B cell (primary cell): ENCODE data around the gene RABEPK. TPM values are rescaled to one million over a fixed set of nuclear protein-coding genes. Genes with fewer than 3 reads are reported as not detected.
A peak's percentile ranks its signal among the peaks of the same experiment; 100 is the strongest.

Experiments used
- ATAC-seq: fragments of 200-7000 bp; cut with Tn5 transposase; one replicate; pipeline ENCODE4 v1.10.0; 2021; ENCODE audit warnings: low read depth, mild to moderate bottlenecking, moderate number of reproducible peaks, moderate library complexity
- CTCF ChIA-PET: fragments of 350-600 bp; sonication (Branson Sonifier 250); formaldehyde crosslinking; loops from one replicate; lab custom pipeline; 2021; ENCODE audit warnings: antibody characterized with exemption, inconsistent platforms; lab: Charles Lee
- POLR2A ChIA-PET: fragments of 350-600 bp; sonication (Branson Sonifier 250); formaldehyde crosslinking; loops from one replicate; lab custom pipeline; 2021; ENCODE audit warnings: antibody characterized with exemption; lab: Charles Lee
- DNase-seq: peaks from one replicate; pipeline ENCODE4 v3.0.0; 2013
- H2AFZ ChIP-seq: 2 replicates; pipeline ENCODE4 v1.6.1; 2012; ENCODE audit warnings: mild to moderate bottlenecking, low read depth, low read length; ENCODE audit not compliant: insufficient read depth, poor library complexity, severe bottlenecking
- H3K27ac ChIP-seq, 2 donors: 1 replicate in 1 of 2; 2 replicates in 1 of 2; pipeline ENCODE4 v1.5.1; 2012 to 2013; ENCODE audit warnings: low read length in 2 of 2, mild to moderate bottlenecking in 2 of 2, moderate library complexity in 1 of 2
- H3K27me3 ChIP-seq, 4 experiments: fragments of 200-600 bp in 1 of 4; sonication (generic) in 1 of 4; replicated peaks in 1 of 4; 1 replicate in 2 of 4; 2 replicates in 2 of 4; pipeline versions ENCODE4 v1.6.1 to v1.7.0; 2013 to 2016; ENCODE audit warnings: low read length in 3 of 4, mild to moderate bottlenecking in 2 of 4, mixed read lengths in 1 of 4, moderate library complexity in 1 of 4; ENCODE audit not compliant: insufficient read depth in 4 of 4, control insufficient read depth in 3 of 4; ENCODE audit errors: control extremely low read depth in 1 of 4
- H3K36me3 ChIP-seq, 2 experiments: replicated peaks in 1 of 2; 1 replicate in 1 of 2; 2 replicates in 1 of 2; pipeline versions ENCODE4 v1.6.1 to v1.7.1; 2013; ENCODE audit warnings: low read length in 1 of 2; ENCODE audit not compliant: insufficient read depth in 2 of 2, control insufficient read depth in 1 of 2; ENCODE audit errors: control extremely low read depth in 1 of 2, extremely low read depth in 1 of 2
- H3K4me1 ChIP-seq, 2 donors: fragments of 200-600 bp in 1 of 2; sonication (generic) in 1 of 2; 1 replicate in 1 of 2; 2 replicates in 1 of 2; pipeline versions ENCODE4 v1.5.1 to v1.6.1; 2013 to 2017; ENCODE audit warnings: low read length in 2 of 2; ENCODE audit not compliant: control insufficient read depth in 2 of 2, insufficient read depth in 2 of 2
- H3K4me2 ChIP-seq: replicated peaks from 2 replicates; pipeline ENCODE3; 2012; ENCODE audit warnings: mild to moderate bottlenecking, low read depth, low read length; ENCODE audit not compliant: poor library complexity, severe bottlenecking
- H3K4me3 ChIP-seq, 5 experiments: fragments of 200-600 bp in 1 of 5; sonication (generic) in 1 of 5; 1 replicate in 3 of 5; 2 replicates in 2 of 5; pipeline versions ENCODE4 v1.5.1 to v1.7.0; 2011 to 2016; ENCODE audit warnings: low read length in 4 of 5, mild to moderate bottlenecking in 4 of 5, low read depth in 2 of 5, control low read depth in 1 of 5, moderate library complexity in 1 of 5; ENCODE audit not compliant: insufficient read depth in 1 of 5; ENCODE audit errors: control extremely low read depth in 1 of 5, extremely low read depth in 1 of 5
- H3K79me2 ChIP-seq: fragments of 200-600 bp; sonication (generic); one replicate; pipeline ENCODE4 v1.6.0; 2016; ENCODE audit warnings: low read length; ENCODE audit not compliant: control insufficient read depth, insufficient read depth
- H3K9ac ChIP-seq: fragments of 200-600 bp; sonication (generic); 2 replicates; pipeline ENCODE4 v1.6.1; 2017; ENCODE audit warnings: mild to moderate bottlenecking, low read length, moderate library complexity
- H3K9me3 ChIP-seq, 3 donors: one replicate each; pipeline versions ENCODE4 v1.6.1 to v1.7.1; 2013; ENCODE audit warnings: low read length in 2 of 3; ENCODE audit not compliant: control insufficient read depth in 2 of 3, insufficient read depth in 1 of 3; ENCODE audit errors: control extremely low read depth in 1 of 3
- H4K20me1 ChIP-seq: 2 replicates; pipeline ENCODE4 v1.6.0; 2012; ENCODE audit warnings: mild to moderate bottlenecking, low read length; ENCODE audit not compliant: insufficient read depth, control insufficient read depth, poor library complexity, severe bottlenecking
- H3K27ac Mint-ChIP-seq: one replicate; pipeline ENCODE4 v1.8.0; 2021; ENCODE audit warnings: mixed read lengths
- H3K27me3 Mint-ChIP-seq: one replicate; pipeline ENCODE4 v1.8.0; 2021; ENCODE audit warnings: mixed read lengths
- H3K4me1 Mint-ChIP-seq: one replicate; pipeline ENCODE4 v1.8.0; 2021; ENCODE audit warnings: mixed read lengths
- H3K4me3 Mint-ChIP-seq: one replicate; pipeline ENCODE4 v1.8.0; 2021; ENCODE audit warnings: mixed read lengths
- H3K9me3 Mint-ChIP-seq: one replicate; pipeline ENCODE4 v1.8.0; 2022; ENCODE audit warnings: mixed read lengths; ENCODE audit not compliant: insufficient read depth
- EZH2 ChIP-seq: IDR thresholded peaks from 2 replicates; pipeline ENCODE4 v1.6.1; 2012; ENCODE audit warnings: borderline replicate concordance, low read depth, mild to moderate bottlenecking, moderate library complexity, low read length; ENCODE audit not compliant: insufficient read depth, poor library complexity, severe bottlenecking
- intact Hi-C: fragments of 100-400 bp; cut with micrococcal nuclease; formaldehyde crosslinking; loops from one replicate; pipeline ENCODE4 v1.10.0; 2022
- polyA plus RNA-seq: library from polyadenylated mRNA; depleted of rRNA; stranded (reverse); fragments of >200 nt; gene quantifications from 2 replicates; pipeline ENCODE4 v1.2.3, GENCODE V29; 2012
- total RNA-seq, 2 donors: library from RNA; stranded (reverse); fragments of 120-200 nt in 1 of 2; gene quantifications; 1 replicate in 1 of 2; 2 replicates in 1 of 2; pipeline versions ENCODE4 v1.2.3 to v1.2.4, GENCODE V29; 2013 to 2022
- TF ChIP-seq, protein P1 (sequence below): fragments of 200-600 bp; IDR thresholded peaks from one replicate; pipeline ENCODE4 v1.8.0; 2022; ENCODE audit warnings: antibody characterized with exemption, mild to moderate bottlenecking

The RABEPK gene
- total and polyA plus RNA-seq, 2 donors (not counting 1 experiment from before 2014, with no cell fraction given), result 9.0 to 12.2 TPM

DNA sequence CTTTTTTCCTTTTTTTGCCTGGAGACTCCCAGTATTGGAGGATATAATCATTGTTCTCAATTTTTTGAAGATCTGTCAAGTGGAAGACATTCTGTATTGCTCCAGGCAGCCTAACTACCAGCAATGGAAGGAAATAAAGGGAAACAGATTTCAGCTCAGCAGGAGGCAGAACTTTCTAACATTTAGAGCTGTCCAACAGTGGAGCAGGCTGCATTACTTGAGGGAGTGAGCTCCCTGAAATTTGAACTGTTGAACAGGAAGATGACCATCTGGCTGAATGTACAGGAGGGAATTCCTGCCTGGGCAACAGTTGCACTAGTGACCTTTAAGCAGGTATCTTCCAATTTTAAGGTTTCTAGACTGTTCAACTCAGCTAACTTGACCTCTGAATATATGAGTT is 60.2 kb downstream of the RABEPK start:
- Histone ChIP-seq H2AFZ (no peak overlapping the region), H3K4me3 (peak overlapping the region in 1 of 5 experiments; percentile 99), H3K27ac (peak overlapping the region; percentile 96 to 100), H3K9ac (peak overlapping the region; percentile 99), H3K4me1 (peaks cover 20 to 27% of the 10 kb centered on the region in 2 donors), H3K4me2 (peak overlapping the region; percentile 93), H3K27me3 (no peaks in the 10 kb centered on the region), H4K20me1 (peaks cover 20% of the 10 kb centered on the region), H3K36me3 (peaks cover 0 to 3% of the 10 kb centered on the region in 2 experiments), H3K79me2 (peaks cover 39% of the 10 kb centered on the region), H3K9me3 (peaks cover 0 to 18% (median 7%) of the 10 kb centered on the region in 3 donors)
- Mint-ChIP-seq H3K27ac (peak overlapping the region; percentile 100), H3K27me3 (no peaks in the 10 kb centered on the region), H3K9me3 (no peaks in the 10 kb centered on the region), H3K4me1 (peaks cover 40% of the 10 kb centered on the region), H3K4me3 (peak overlapping the region; percentile 99)
- TF ChIP-seq, protein P1, sequence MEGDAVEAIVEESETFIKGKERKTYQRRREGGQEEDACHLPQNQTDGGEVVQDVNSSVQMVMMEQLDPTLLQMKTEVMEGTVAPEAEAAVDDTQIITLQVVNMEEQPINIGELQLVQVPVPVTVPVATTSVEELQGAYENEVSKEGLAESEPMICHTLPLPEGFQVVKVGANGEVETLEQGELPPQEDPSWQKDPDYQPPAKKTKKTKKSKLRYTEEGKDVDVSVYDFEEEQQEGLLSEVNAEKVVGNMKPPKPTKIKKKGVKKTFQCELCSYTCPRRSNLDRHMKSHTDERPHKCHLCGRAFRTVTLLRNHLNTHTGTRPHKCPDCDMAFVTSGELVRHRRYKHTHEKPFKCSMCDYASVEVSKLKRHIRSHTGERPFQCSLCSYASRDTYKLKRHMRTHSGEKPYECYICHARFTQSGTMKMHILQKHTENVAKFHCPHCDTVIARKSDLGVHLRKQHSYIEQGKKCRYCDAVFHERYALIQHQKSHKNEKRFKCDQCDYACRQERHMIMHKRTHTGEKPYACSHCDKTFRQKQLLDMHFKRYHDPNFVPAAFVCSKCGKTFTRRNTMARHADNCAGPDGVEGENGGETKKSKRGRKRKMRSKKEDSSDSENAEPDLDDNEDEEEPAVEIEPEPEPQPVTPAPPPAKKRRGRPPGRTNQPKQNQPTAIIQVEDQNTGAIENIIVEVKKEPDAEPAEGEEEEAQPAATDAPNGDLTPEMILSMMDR, result no peak
- no peak for TF ChIP-seq EZH2
- ATAC-seq, result no peak
- POLR2A ChIA-PET, result interaction anchor here (0.5 to 2.1 kb wide), 5 partner anchors 11 to 73 kb away, joined by 3 to 25 read pairs (median 5); partner anchors contain the start of gene HSPA5
- intact Hi-C loops, result loop anchor here (5.0 kb wide), 3 partner anchors 318 to 843 kb away; partner anchors contain the start of genes GOLGA1, NR6A1 and PSMB7
- no peak for DNase-seq
- CTCF ChIA-PET, result interaction anchor here (1.2 to 2.0 kb wide), 2 partner anchors 19 to 55 kb away, joined by 4 to 14 read pairs; partner anchors contain the start of gene HSPA5
